BLaER1 (cell line): ENCODE data around the gene FABP1.

Experiments used
- H3K27ac ChIP-seq: shearing (Covaris generic); formaldehyde crosslinking; 2 replicates; pipeline ENCODE4 v1.8.1; 2022
- H3K27me3 ChIP-seq: shearing (Covaris generic); formaldehyde crosslinking; 2 replicates; pipeline ENCODE4 v1.8.1; 2022
- H3K36me3 ChIP-seq: shearing (Covaris generic); formaldehyde crosslinking; 2 replicates; pipeline ENCODE4 v1.8.1; 2022
- H3K4me1 ChIP-seq: shearing (Covaris generic); formaldehyde crosslinking; 2 replicates; pipeline ENCODE4 v1.8.1; 2022
- H3K4me2 ChIP-seq: shearing (Covaris generic); formaldehyde crosslinking; 2 replicates; pipeline ENCODE4 v1.8.1; 2022
- H3K4me3 ChIP-seq: shearing (Covaris generic); formaldehyde crosslinking; 2 replicates; pipeline ENCODE4 v1.8.1; 2022
- H3K9ac ChIP-seq: shearing (Covaris generic); formaldehyde crosslinking; 2 replicates; pipeline ENCODE4 v1.8.1; 2022
- H3K9me3 ChIP-seq: shearing (Covaris generic); formaldehyde crosslinking; 2 replicates; pipeline ENCODE4 v1.8.1; 2022
- H4K20me1 ChIP-seq: shearing (Covaris generic); formaldehyde crosslinking; 2 replicates; pipeline ENCODE4 v1.8.1; 2022
- Cebpa-rat ChIP-seq: shearing (Covaris generic); IDR thresholded peaks from 2 replicates; pipeline ENCODE4 v1.8.1; 2022

The FABP1 gene

DNA sequence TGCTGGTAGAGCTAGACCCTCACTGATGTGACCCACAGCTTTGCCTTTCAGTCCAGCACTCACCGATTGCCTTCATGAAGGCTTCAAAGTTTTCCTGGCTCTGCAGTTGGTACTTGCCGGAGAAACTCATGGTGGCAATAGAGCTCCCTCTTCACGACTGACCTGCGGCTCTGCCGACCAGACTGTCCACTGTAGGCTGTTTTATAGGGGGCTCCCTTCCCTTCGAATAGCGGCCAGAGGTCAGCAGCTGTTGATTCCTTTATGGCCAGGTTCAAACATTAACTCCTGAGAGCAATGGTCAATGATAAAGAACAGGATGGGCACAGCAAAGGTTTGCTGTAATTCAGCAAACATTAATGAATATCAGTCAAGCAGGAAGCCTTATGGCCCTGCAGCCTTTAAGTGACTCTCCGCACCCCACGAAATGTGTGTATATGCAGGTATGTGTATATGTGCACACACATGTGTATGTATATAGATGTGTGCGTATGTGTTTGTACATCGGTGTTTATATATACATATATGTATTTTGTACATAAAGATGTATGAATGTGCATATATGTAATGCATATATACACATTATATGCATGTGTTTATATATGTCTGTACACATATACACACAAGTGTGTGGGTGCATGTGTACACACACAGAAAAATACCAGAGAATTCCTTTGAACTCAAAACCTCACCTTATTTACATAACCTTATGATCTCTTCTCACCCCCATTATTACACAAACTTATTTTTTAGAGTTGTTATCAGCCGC, at the start of gene FABP1:
Gene FABP1 (minus strand): TSS at position 175 of the 766 bp plus-strand sequence. CDS start 45 bp downstream, at position 130.
- H3K4me2 ChIP-seq: no peak within 1 kb of the TSS
- no peak within 1 kb of the TSS for H3K4me3 ChIP-seq
- no peak within 1 kb of the TSS for H3K9ac ChIP-seq
- no peaks in the 10 kb centered on the region for H3K4me1 ChIP-seq
- no peaks in the 10 kb centered on the region for H3K27me3 ChIP-seq
- TF ChIP-seq Cebpa-rat: no peak
- H4K20me1 ChIP-seq: no peaks in the 10 kb centered on the region
- H3K27ac ChIP-seq: no peak within 1 kb of the TSS
- no peaks in the 10 kb centered on the region for H3K9me3 ChIP-seq
- no peaks in the 10 kb centered on the region for H3K36me3 ChIP-seq

DNA sequence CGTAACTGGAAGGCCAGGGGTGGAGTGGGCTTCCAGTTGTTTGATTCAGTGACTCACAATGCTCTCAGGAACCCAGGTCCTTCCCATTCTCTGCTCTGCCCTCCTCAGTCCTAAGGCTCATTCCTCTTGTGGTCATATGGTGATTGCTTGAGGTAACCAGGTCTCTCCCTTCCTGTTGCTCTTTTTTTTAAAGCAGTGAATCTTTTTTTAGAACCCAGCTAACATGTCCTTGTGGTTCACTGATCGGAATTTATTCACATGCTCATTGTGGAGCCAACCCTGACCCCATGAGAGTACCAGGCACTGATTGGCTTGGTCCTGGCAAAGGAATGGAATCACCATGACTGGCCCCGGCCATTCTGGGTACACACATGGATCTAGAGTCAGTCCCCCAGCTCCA, 49.7 kb upstream of the FABP1 start:
- peaks cover 6% of the 10 kb centered on the region; the same call in 1 of the 2 replicates for H3K9me3 ChIP-seq
- H4K20me1 ChIP-seq: no peaks in the 10 kb centered on the region
- TF ChIP-seq Cebpa-rat: no peak
- H3K4me2 ChIP-seq: peak overlapping the region; percentile 43
- H3K4me1 ChIP-seq: peaks cover 43% of the 10 kb centered on the region
- H3K27me3 ChIP-seq: no peaks in the 10 kb centered on the region
- no peaks in the 10 kb centered on the region for H3K36me3 ChIP-seq
- H3K9ac ChIP-seq: no peak overlapping the region
- no peak overlapping the region for H3K4me3 ChIP-seq
- no peak overlapping the region for H3K27ac ChIP-seq

DNA sequence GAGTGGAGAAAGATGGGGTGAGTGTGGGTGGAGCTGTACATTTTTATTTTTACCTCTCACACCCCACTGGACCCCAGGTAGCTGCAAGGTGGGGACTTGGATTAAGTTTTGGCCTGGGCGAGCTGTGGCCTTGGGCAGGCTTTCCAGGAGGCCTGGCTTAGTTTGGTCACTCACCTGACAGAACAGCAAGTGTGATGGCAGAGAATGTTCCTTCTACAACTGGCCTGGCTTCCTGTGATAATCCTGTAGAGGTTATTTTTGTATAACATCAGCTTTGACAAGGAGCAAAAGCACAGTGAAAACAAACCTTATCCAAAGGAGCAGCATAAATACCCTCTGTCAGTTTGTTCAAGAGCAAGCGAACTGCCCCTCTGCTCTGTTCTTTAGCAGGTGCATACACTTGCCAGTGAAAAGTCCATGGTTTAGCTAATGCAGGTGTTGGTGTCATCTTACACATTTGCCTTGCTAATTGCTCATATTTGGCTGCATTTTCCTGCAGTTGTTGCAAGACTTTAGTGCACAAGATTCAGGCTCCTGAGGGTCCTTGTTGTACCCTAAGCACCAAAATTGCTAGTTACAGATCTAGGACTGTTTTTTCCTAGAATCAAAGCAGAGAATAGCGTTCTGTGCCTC, 48.6 kb upstream of the FABP1 start:
- no peak for TF ChIP-seq Cebpa-rat
- no peaks in the 10 kb centered on the region for H3K27me3 ChIP-seq
- H3K4me1 ChIP-seq: peaks cover 32% of the 10 kb centered on the region
- H3K36me3 ChIP-seq: no peaks in the 10 kb centered on the region
- no peaks in the 10 kb centered on the region for H4K20me1 ChIP-seq
- H3K4me2 ChIP-seq: peak overlapping the region; percentile 11
- no peak overlapping the region for H3K9ac ChIP-seq
- 0 out of 2 replicates have a peak, but pooled peaks cover under 1% of the 10 kb centered on the region for H3K9me3 ChIP-seq
- no peak overlapping the region for H3K27ac ChIP-seq
- H3K4me3 ChIP-seq: no peak overlapping the region

DNA sequence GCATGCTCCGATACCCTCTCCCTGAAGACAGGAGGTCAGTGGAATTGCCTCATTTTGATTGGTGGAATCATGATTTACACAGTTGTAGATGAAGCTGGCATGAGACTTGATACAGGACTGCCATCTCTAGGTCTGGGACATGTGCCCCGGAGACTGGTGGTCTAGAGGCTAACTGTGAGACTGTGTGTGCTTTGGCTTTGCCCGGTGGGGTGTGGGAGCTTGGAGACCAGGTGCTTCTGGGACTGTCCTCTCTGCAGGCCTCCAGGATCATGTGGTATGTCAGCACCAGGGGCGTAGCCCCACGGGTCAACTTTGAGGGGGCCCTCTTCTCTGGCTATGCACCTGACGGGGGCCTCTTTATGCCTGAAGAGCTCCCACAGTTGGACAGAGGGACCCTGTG, 45.0 kb upstream of the FABP1 start:
- no peaks in the 10 kb centered on the region for H4K20me1 ChIP-seq
- TF ChIP-seq Cebpa-rat: no peak
- H3K36me3 ChIP-seq: no peaks in the 10 kb centered on the region
- H3K27me3 ChIP-seq: no peaks in the 10 kb centered on the region
- H3K27ac ChIP-seq: no peak overlapping the region
- H3K4me3 ChIP-seq: no peak overlapping the region
- no peak overlapping the region for H3K4me2 ChIP-seq
- H3K9me3 ChIP-seq: peaks cover 30% of the 10 kb centered on the region
- peaks cover 30% of the 10 kb centered on the region for H3K4me1 ChIP-seq
- H3K9ac ChIP-seq: no peak overlapping the region

DNA sequence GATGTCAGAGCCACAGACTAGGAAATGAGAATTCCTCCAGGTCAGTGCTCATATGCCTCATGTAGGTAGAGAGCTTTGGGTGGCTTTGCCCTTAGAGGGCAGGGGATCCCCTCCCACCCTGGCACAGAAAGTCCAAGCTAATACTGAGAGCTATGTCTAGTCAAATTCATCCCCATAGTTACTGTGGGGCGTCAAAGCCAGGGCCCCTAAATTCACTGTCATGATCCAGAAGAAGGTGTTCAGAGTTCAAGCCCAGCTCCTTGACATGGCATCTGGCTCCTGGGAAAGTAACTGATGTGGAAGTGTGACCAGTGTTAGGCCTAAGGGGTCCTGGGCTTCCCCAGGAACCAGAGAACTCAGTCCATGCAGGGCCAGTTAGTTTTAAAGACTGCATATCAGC, 44.1 kb upstream of the FABP1 start:
- Histone ChIP-seq H4K20me1 (no peaks in the 10 kb centered on the region), H3K27ac (no peak overlapping the region), H3K4me1 (peaks cover 22% of the 10 kb centered on the region), H3K9me3 (peaks cover 34% of the 10 kb centered on the region), H3K9ac (no peak overlapping the region), H3K36me3 (no peaks in the 10 kb centered on the region), H3K4me2 (no peak overlapping the region), H3K4me3 (no peak overlapping the region), H3K27me3 (no peaks in the 10 kb centered on the region)
- TF ChIP-seq Cebpa-rat: no peak

DNA sequence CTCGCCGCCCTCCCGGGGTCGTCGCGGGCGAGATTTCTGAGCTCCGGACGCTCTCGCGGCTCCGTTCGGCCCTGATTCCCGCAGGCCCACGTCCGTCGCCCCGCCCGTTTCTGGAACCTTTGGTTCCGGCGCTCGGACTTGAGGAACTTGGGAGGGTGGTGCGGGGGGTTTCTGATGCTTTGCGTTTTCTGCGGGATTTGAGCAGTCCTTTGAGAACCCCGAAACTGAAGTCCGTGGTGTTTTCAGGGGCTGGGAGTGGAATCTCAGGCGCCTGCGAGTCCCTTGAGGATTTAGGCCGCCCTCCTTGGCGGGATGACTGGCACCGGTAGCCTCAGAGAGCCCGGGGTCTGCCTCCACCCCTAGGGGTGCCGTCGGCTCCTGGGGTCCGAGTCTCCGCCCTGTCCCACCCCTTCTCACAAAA, 42.6 kb upstream of the FABP1 start:
- Histone ChIP-seq H3K4me2 (peak overlapping the region; percentile 66), H3K27me3 (no peaks in the 10 kb centered on the region), H3K27ac (peak overlapping the region; percentile 53; the same call in 1 of the 2 replicates), H4K20me1 (no peaks in the 10 kb centered on the region), H3K4me3 (peak overlapping the region; percentile 62), H3K4me1 (peaks cover 12% of the 10 kb centered on the region), H3K36me3 (no peaks in the 10 kb centered on the region), H3K9ac (no peak overlapping the region; the same call in 1 of the 2 replicates), H3K9me3 (peaks cover 34% of the 10 kb centered on the region)
- no peak for TF ChIP-seq Cebpa-rat

DNA sequence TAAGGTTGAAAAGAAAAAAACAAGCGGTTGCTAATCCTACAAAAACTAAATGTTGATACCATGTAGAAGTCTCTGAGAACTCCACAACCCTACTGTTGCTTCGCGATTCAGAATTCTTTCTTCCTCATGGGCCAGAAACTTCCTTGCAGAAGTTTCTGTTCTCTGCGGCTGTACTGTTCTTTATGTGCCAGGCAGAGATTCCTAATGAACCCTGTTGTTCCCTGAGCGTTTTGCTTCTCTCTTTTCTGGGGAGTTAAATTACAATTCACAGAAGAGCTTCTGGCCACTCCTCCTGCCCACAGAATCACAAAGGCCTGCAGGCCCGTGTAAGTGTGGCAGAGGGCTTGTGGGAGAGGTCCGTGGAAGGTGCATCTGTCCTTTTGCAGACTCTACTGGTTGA, 40.5 kb upstream of the FABP1 start:
- no peaks in the 10 kb centered on the region for H3K36me3 ChIP-seq
- H3K4me2 ChIP-seq: no peak overlapping the region
- no peak overlapping the region for H3K27ac ChIP-seq
- TF ChIP-seq Cebpa-rat: no peak
- H3K4me1 ChIP-seq: peaks cover 7% of the 10 kb centered on the region; the same call in 1 of the 2 replicates
- H4K20me1 ChIP-seq: no peaks in the 10 kb centered on the region
- no peak overlapping the region for H3K9ac ChIP-seq
- H3K27me3 ChIP-seq: no peaks in the 10 kb centered on the region
- H3K9me3 ChIP-seq: peaks cover 34% of the 10 kb centered on the region
- H3K4me3 ChIP-seq: no peak overlapping the region

DNA sequence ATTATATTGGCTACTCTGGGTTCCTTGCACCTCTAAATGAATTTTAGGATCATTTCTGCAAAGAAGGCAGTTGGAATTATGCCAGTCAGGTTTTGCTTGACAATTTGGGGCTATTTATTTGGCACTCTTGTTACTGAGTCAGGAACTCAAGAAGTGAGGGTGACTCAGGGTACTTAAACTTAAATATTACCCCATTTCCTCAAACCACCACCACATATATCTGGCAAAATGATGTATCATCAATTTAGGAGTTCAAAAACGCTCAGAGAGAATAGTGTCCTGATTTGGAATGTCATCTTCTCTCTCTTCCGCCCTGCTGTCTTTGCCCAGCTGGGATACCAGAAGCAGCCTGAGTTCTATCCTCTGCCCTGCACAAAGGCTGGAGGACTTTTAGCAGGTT, 39.9 kb upstream of the FABP1 start:
- TF ChIP-seq Cebpa-rat: no peak
- Histone ChIP-seq H4K20me1 (no peaks in the 10 kb centered on the region), H3K27me3 (no peaks in the 10 kb centered on the region), H3K27ac (no peak overlapping the region), H3K9me3 (peaks cover 34% of the 10 kb centered on the region), H3K4me2 (no peak overlapping the region), H3K36me3 (no peaks in the 10 kb centered on the region), H3K4me1 (peaks cover 7% of the 10 kb centered on the region; the same call in 1 of the 2 replicates), H3K4me3 (no peak overlapping the region), H3K9ac (no peak overlapping the region)

DNA sequence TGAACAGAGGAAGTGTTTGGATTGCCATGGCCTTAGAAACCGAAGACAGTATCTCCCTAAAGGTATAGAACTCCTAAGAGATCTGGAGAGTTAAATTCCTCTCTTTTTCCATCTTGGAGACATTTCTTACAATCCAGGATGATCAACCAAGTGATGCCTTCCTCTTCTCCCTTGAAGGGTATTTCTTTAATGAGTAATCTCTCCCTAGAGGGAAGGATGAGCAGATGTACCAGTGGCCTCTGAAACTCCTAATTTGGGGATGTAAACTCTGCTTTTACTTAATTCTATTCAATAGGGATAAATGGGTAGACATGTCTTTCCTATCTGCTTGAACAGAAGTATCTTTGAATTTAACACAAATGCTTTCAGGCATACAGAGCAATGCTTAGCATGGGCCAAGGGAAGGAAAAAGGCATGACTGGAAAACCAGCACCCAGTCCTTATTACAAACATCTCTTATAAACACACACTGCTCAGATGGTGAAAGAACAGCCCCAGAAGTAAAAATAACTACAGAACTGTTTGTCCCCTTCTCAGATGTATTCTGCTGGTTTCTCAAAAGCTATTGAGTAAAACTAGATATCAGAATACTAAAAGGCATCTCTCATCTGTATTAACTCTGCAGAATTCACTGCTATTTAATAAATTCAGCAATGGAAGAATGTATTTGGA, 37.6 kb upstream of the FABP1 start:
- no peak overlapping the region for H3K27ac ChIP-seq
- H3K9me3 ChIP-seq: peaks cover 25% of the 10 kb centered on the region
- no peak for TF ChIP-seq Cebpa-rat

More for the DNA sequence above, 37.6 kb upstream of the FABP1 start:
- no peak overlapping the region for H3K4me2 ChIP-seq
- no peak overlapping the region for H3K4me3 ChIP-seq
- H3K4me1 ChIP-seq: no peaks in the 10 kb centered on the region
- no peaks in the 10 kb centered on the region for H3K36me3 ChIP-seq
- no peak overlapping the region for H3K9ac ChIP-seq
- H4K20me1 ChIP-seq: no peaks in the 10 kb centered on the region
- no peaks in the 10 kb centered on the region for H3K27me3 ChIP-seq
